K562 (cell line): ENCODE measurements around the gene LDB2. TPM values are rescaled to one million over a fixed set of nuclear protein-coding genes. Genes with fewer than 3 reads are reported as not detected.

Experiments
- ZNF318 ChIP-seq, 2 experiments: fragments of 450-650 bp; IDR thresholded peaks; 2 replicates each; pipeline ENCODE4 v1.6.1; 2016; ENCODE audit warnings: mild to moderate bottlenecking in 2 of 2, borderline replicate concordance in 1 of 2, low read depth in 1 of 2, moderate library complexity in 1 of 2
- ZNF384 ChIP-seq: IDR thresholded peaks from 2 replicates; pipeline ENCODE4 v1.6.1; 2012; ENCODE audit warnings: low read depth, low read length, improper control_type of control experiment
- ZNF586 ChIP-seq: fragments of 450-650 bp; formaldehyde crosslinking; conservative IDR thresholded peaks from 2 replicates; pipeline ENCODE4 v1.4.0; 2020; ENCODE audit warnings: mild to moderate bottlenecking, moderate library complexity
- polyA plus RNA-seq, 8 experiments: library from polyadenylated mRNA; depleted of rRNA in 4 of 8; stranded (reverse) in 5 of 8; unstranded in 3 of 8; fragments of >200 nt; fragmentation: Nextera tagmentation in 2 of 8; fragmentation: Illumina TruSeq in 1 of 8; extraction: Ambion mirVana in 2 of 8; extraction: Trizol in 1 of 8; gene quantifications; 2 replicates each; pipeline versions ENCODE4 v1.2.1 to v1.2.3, GENCODE V29; 2011 to 2014; ENCODE audit warnings: inconsistent platforms in 1 of 8, missing spikeins in 1 of 8
- total RNA-seq, 7 experiments: library from RNA; depleted of rRNA in 6 of 7; stranded (reverse); fragments of >200 nt in 6 of 7; fragmentation: Illumina TruSeq in 2 of 7; extraction: Trizol in 2 of 7; gene quantifications; 2 replicates each; pipeline versions ENCODE4 v1.2.1 to v1.2.3, GENCODE V29; 2011 to 2021; ENCODE audit warnings: low replicate concordance in 1 of 7

LDB2 gene
- total and polyA plus RNA-seq, 9 of the 15 experiments (the other 6 are each of a cell fraction or from before 2014, with no cell fraction given), result 0.10 to 0.20 TPM; not detected in 7

- TF ChIP-seq ZNF318 (IDR thresholded peaks at IDR 0.05; ENCODE audit: borderline replicate concordance in 1 of 2, low read depth in 1 of 2), result no peak
- TF ChIP-seq ZNF586 (CRISPR knock-in tag), result no peak
- TF ChIP-seq ZNF384, result no peak
Observed at GRCh38 chr4:16607241-16608066, 291.0 kb downstream of the LDB2 start (continued).
